DMS153 (cell line): ENCODE results near the gene LDAF1.
"Not testable (repeated sequence)": the region's sequence is repeated elsewhere in the genome, so short reads cannot be mapped to it uniquely, and the experiment has no call there.

Experiments
- DNase-seq: peaks from one replicate; lab custom pipeline; 2025; lab: John Stamatoyannopoulos, UW

LDAF1 gene

GRCh38 chr16:21162661-21163151, 4.2 kb downstream of the LDAF1 start:
- no peak for DNase-seq

- DNase-seq, result no peak
Observed at GRCh38 chr16:21163576-21163975, 5.1 kb downstream of the LDAF1 start.

GRCh38 chr16:21164521-21165168, 6.2 kb downstream of the LDAF1 start:
- DNase-seq, result no peak

GRCh38 chr16:21166561-21166961, 8.1 kb downstream of the LDAF1 start:
- DNase-seq, result no peak

GRCh38 chr16:21167360-21167759, 8.9 kb downstream of the LDAF1 start:
- DNase-seq, result no peak

GRCh38 chr16:21167929-21168602, 9.6 kb downstream of the LDAF1 start:
- no peak for DNase-seq

- DNase-seq, result no peak
Observed at GRCh38 chr16:21169249-21169981, 10.9 kb downstream of the LDAF1 start.

GRCh38 chr16:21170116-21170515, 11.6 kb downstream of the LDAF1 start:
- DNase-seq, result not testable (repeated sequence)

GRCh38 chr16:21172650-21173049, 14.2 kb downstream of the LDAF1 start:
- no peak for DNase-seq

- no peak for DNase-seq
Observed at GRCh38 chr16:21175397-21175796, 16.9 kb downstream of the LDAF1 start.

- no peak for DNase-seq
Observed at GRCh38 chr16:21179126-21179982, 20.9 kb downstream of the LDAF1 start.

- DNase-seq, result no peak
Observed at GRCh38 chr16:21179983-21180365, 21.5 kb downstream of the LDAF1 start.

- DNase-seq, result no peak
Observed at GRCh38 chr16:21183995-21184394, 25.5 kb downstream of the LDAF1 start.

GRCh38 chr16:21184834-21185233, 26.4 kb downstream of the LDAF1 start:
- no peak for DNase-seq

- no peak for DNase-seq
Observed at GRCh38 chr16:21185659-21186325, 27.3 kb downstream of the LDAF1 start.

GRCh38 chr16:21186326-21186691, 27.8 kb downstream of the LDAF1 start:
- DNase-seq, result no peak

GRCh38 chr16:21189311-21189710, 30.8 kb downstream of the LDAF1 start:
- DNase-seq, result no peak

- no peak for DNase-seq
Observed at GRCh38 chr16:21190013-21190412, 31.5 kb downstream of the LDAF1 start.

GRCh38 chr16:21190599-21190998, 32.1 kb downstream of the LDAF1 start:
- DNase-seq, result no peak

GRCh38 chr16:21192991-21193390, 34.5 kb downstream of the LDAF1 start:
- DNase-seq, result no peak

GRCh38 chr16:21194771-21195301, 36.4 kb downstream of the LDAF1 start:
- no peak for DNase-seq
